H9 (cell line): ENCODE results near the gene CACNB2. TPM values are rescaled to one million over a fixed set of nuclear protein-coding genes. Genes with fewer than 3 reads are reported as not detected.

ENCODE experiments used
- DNase-seq: peaks from one replicate; pipeline ENCODE4 v3.0.0-alpha.2; 2017
- H2AFZ ChIP-seq: one replicate; pipeline ENCODE4 v1.6.1; 2013; ENCODE audit warnings: mild to moderate bottlenecking, low read length, control low read depth, moderate library complexity
- H2AK5ac ChIP-seq: 2 replicates; pipeline ENCODE4 v1.6.1; 2013; ENCODE audit warnings: low read length, control low read depth, mixed read lengths; ENCODE audit not compliant: insufficient read length
- H2BK120ac ChIP-seq: one replicate; pipeline ENCODE4 v1.6.1; 2013; ENCODE audit warnings: low read depth, mild to moderate bottlenecking, low read length, control low read depth, inconsistent platforms; ENCODE audit not compliant: poor library complexity, severe bottlenecking
- H2BK12ac ChIP-seq: 2 replicates; pipeline ENCODE4 v1.6.1; 2013; ENCODE audit warnings: low read length, control low read depth, mixed read lengths, low read depth; ENCODE audit not compliant: insufficient read length
- H2BK15ac ChIP-seq: 2 replicates; pipeline ENCODE4 v1.6.1; 2013; ENCODE audit warnings: low read depth, low read length, control low read depth
- H2BK20ac ChIP-seq: one replicate; pipeline ENCODE4 v1.6.1; 2013; ENCODE audit warnings: low read depth, mild to moderate bottlenecking, low read length, control low read depth, inconsistent platforms; ENCODE audit not compliant: poor library complexity, severe bottlenecking
- H2BK5ac ChIP-seq: 2 replicates; pipeline ENCODE4 v1.6.1; 2013; ENCODE audit warnings: low read length, control low read depth, mixed read lengths; ENCODE audit not compliant: insufficient read length
- H3K14ac ChIP-seq: 2 replicates; pipeline ENCODE4 v1.6.1; 2013; ENCODE audit warnings: low read length, control low read depth; ENCODE audit not compliant: insufficient read depth
- H3K18ac ChIP-seq: 2 replicates; pipeline ENCODE4 v1.6.1; 2013; ENCODE audit warnings: low read depth, mild to moderate bottlenecking, mixed read lengths, low read length, control low read depth; ENCODE audit not compliant: insufficient read length
- H3K23ac ChIP-seq: 2 replicates; pipeline ENCODE4 v1.6.1; 2013; ENCODE audit warnings: low read length, control low read depth, mixed read lengths, low read depth; ENCODE audit not compliant: insufficient read length
- H3K23me2 ChIP-seq: 2 replicates; pipeline ENCODE4 v1.6.1; 2013; ENCODE audit warnings: low read depth, mild to moderate bottlenecking, mixed read lengths, low read length, control low read depth; ENCODE audit not compliant: insufficient read length, poor library complexity, severe bottlenecking
- H3K27ac ChIP-seq: 2 replicates; pipeline ENCODE4 v1.5.1; 2013; ENCODE audit warnings: low read length, control low read depth, mixed read lengths, low read depth; ENCODE audit not compliant: insufficient read length
- H3K27me3 ChIP-seq: 2 replicates; pipeline ENCODE4 v1.6.1; 2013; ENCODE audit warnings: low read length, control low read depth, inconsistent platforms; ENCODE audit not compliant: insufficient read depth
- H3K4ac ChIP-seq: 2 replicates; pipeline ENCODE4 v1.6.1; 2013; ENCODE audit warnings: low read depth, mild to moderate bottlenecking, control low read depth, inconsistent platforms, low read length, moderate library complexity
- H3K4me1 ChIP-seq: 2 replicates; pipeline ENCODE4 v1.6.1; 2013; ENCODE audit warnings: low read length, control low read depth, inconsistent platforms; ENCODE audit not compliant: insufficient read depth
- H3K4me2 ChIP-seq: 2 replicates; pipeline ENCODE4 v1.6.1; 2013; ENCODE audit warnings: low read length, control low read depth, mixed read lengths; ENCODE audit not compliant: insufficient read length, insufficient read depth
- H3K56ac ChIP-seq: 2 replicates; pipeline ENCODE4 v1.6.1; 2013; ENCODE audit warnings: low read depth, mild to moderate bottlenecking, mixed read lengths, low read length, control low read depth; ENCODE audit not compliant: insufficient read length
- H3K79me1 ChIP-seq: 2 replicates; pipeline ENCODE4 v1.6.1; 2013; ENCODE audit warnings: low read depth, mild to moderate bottlenecking, moderate library complexity, low read length, control low read depth, inconsistent platforms; ENCODE audit not compliant: insufficient read depth, poor library complexity, severe bottlenecking
- H3K79me2 ChIP-seq: 2 replicates; pipeline ENCODE4 v1.6.1; 2013; ENCODE audit warnings: low read length, control low read depth, inconsistent platforms; ENCODE audit not compliant: insufficient read depth
- H3K9ac ChIP-seq: 2 replicates; pipeline ENCODE4 v1.6.1; 2013; ENCODE audit warnings: low read length, control low read depth, mixed read lengths; ENCODE audit not compliant: insufficient read length; ENCODE audit errors: extremely low read depth
- H3K9me3 ChIP-seq: one replicate; pipeline ENCODE4 v1.6.1; 2013; ENCODE audit warnings: low read depth, low read length, inconsistent platforms; ENCODE audit not compliant: control insufficient read depth
- H3T11ph ChIP-seq: one replicate; pipeline ENCODE4 v1.6.1; 2013; ENCODE audit warnings: mild to moderate bottlenecking, low read length, control low read depth, inconsistent platforms
- H4K20me1 ChIP-seq: one replicate; pipeline ENCODE4 v1.6.1; 2013; ENCODE audit not compliant: control insufficient read depth, insufficient read length, insufficient read depth
- H4K5ac ChIP-seq: 2 replicates; pipeline ENCODE4 v1.6.1; 2013; ENCODE audit warnings: low read depth, mild to moderate bottlenecking, mixed read lengths, low read length, control low read depth; ENCODE audit not compliant: insufficient read length
- H4K8ac ChIP-seq: replicated peaks from 2 replicates; pipeline ENCODE4 v1.6.1; 2013; ENCODE audit warnings: low read length, control low read depth, mixed read lengths, low read depth; ENCODE audit not compliant: insufficient read length
- H4K91ac ChIP-seq: 2 replicates; pipeline ENCODE4 v1.6.1; 2013; ENCODE audit warnings: low read depth, mild to moderate bottlenecking, moderate library complexity, mixed read lengths, low read length, control low read depth; ENCODE audit not compliant: insufficient read length
- H3K27ac Mint-ChIP-seq, 3 experiments: 2 replicates in 2 of 3; 3 replicates in 1 of 3; pipeline ENCODE4 v1.8.0; 2020 to 2021; ENCODE audit warnings: mixed read lengths in 3 of 3, mild to moderate bottlenecking in 1 of 3, moderate library complexity in 1 of 3
- H3K27me3 Mint-ChIP-seq: 2 replicates; pipeline ENCODE4 v1.8.0; 2021; ENCODE audit warnings: low read depth, mild to moderate bottlenecking, moderate library complexity, mixed read lengths
- H3K36me3 Mint-ChIP-seq, 3 experiments: 2 replicates in 2 of 3; 3 replicates in 1 of 3; pipeline ENCODE4 v1.8.0; 2020 to 2021; ENCODE audit warnings: low read depth in 3 of 3, mixed read lengths in 3 of 3; ENCODE audit not compliant: insufficient read depth in 1 of 3
- H3K4me1 Mint-ChIP-seq, 2 experiments: 2 replicates each; pipeline ENCODE4 v1.8.0; 2020; ENCODE audit warnings: mixed read lengths in 2 of 2
- H3K4me3 Mint-ChIP-seq, 2 experiments: 2 replicates in 1 of 2; 3 replicates in 1 of 2; pipeline ENCODE4 v1.8.0; 2020 to 2021; ENCODE audit warnings: mild to moderate bottlenecking in 2 of 2, mixed read lengths in 2 of 2, moderate library complexity in 1 of 2
- H3K9me3 Mint-ChIP-seq, 2 experiments: 2 replicates in 1 of 2; 3 replicates in 1 of 2; pipeline ENCODE4 v1.8.0; 2020; ENCODE audit warnings: mild to moderate bottlenecking in 2 of 2, mixed read lengths in 2 of 2, moderate library complexity in 1 of 2
- WGBS: extraction: QIAGEN DNeasy Blood & Tissue Kit; methylation state at CpG from one replicate; pipeline ENCODE4 v1.1.7; 2013; ENCODE audit warnings: missing lambda C conversion rate, low lambda C conversion rate, mixed read lengths; ENCODE audit not compliant: insufficient read length; ENCODE audit errors: extremely low coverage; 5-methylcytosine and 5-hydroxymethylcytosine counted together
- total RNA-seq: library from RNA; stranded (reverse); gene quantifications from 2 replicates; pipeline ENCODE4 v1.2.1, GENCODE V29; 2021
- TF ChIP-seq, protein P1 (sequence below): fragments of 200-600 bp; sonication (generic); conservative IDR thresholded peaks from 3 replicates; pipeline ENCODE4 v1.8.0; 2021; ENCODE audit warnings: antibody characterized with exemption, mild to moderate bottlenecking

CACNB2 gene
- total RNA-seq, 1 experiment from 2014 or later, result 2.6 TPM

- H2BK120ac ChIP-seq, result no peak overlapping the region
- Mint-ChIP-seq H3K4me3 (no peak overlapping the region), H3K36me3 (no peaks in the 10 kb centered on the region), H3K4me1 (no peaks in the 10 kb centered on the region), H3K27ac (no peak overlapping the region), H3K27me3 (no peaks in the 10 kb centered on the region), H3K9me3 (no peaks in the 10 kb centered on the region)
- H3T11ph ChIP-seq, result no peak overlapping the region
- H3K79me1 ChIP-seq, result no peaks in the 10 kb centered on the region
- no peak overlapping the region for H3K4me2 ChIP-seq
- H4K8ac ChIP-seq, result no peak overlapping the region
- no peak overlapping the region for H2BK12ac ChIP-seq
- no peaks in the 10 kb centered on the region for H4K20me1 ChIP-seq
- no peaks in the 10 kb centered on the region for H3K23me2 ChIP-seq
- no peak overlapping the region for H2BK5ac ChIP-seq
- no peak overlapping the region for H3K9ac ChIP-seq
- WGBS, result 100% methylated on average over 6 of the region's 6 CpGs
- no peaks in the 10 kb centered on the region for H3K79me2 ChIP-seq
- no peak overlapping the region for H2BK15ac ChIP-seq
- H4K91ac ChIP-seq, result no peak overlapping the region
- no peaks in the 10 kb centered on the region for H3K4me1 ChIP-seq
- H2BK20ac ChIP-seq, result no peak overlapping the region
- H3K4ac ChIP-seq, result no peak overlapping the region
- no peak for DNase-seq
- no peaks in the 10 kb centered on the region for H3K27me3 ChIP-seq
- no peak overlapping the region for H3K23ac ChIP-seq
- H3K9me3 ChIP-seq, result peaks cover 97% of the 10 kb centered on the region
- TF ChIP-seq, protein P1, sequence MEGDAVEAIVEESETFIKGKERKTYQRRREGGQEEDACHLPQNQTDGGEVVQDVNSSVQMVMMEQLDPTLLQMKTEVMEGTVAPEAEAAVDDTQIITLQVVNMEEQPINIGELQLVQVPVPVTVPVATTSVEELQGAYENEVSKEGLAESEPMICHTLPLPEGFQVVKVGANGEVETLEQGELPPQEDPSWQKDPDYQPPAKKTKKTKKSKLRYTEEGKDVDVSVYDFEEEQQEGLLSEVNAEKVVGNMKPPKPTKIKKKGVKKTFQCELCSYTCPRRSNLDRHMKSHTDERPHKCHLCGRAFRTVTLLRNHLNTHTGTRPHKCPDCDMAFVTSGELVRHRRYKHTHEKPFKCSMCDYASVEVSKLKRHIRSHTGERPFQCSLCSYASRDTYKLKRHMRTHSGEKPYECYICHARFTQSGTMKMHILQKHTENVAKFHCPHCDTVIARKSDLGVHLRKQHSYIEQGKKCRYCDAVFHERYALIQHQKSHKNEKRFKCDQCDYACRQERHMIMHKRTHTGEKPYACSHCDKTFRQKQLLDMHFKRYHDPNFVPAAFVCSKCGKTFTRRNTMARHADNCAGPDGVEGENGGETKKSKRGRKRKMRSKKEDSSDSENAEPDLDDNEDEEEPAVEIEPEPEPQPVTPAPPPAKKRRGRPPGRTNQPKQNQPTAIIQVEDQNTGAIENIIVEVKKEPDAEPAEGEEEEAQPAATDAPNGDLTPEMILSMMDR, result no peak
- no peak overlapping the region for H3K18ac ChIP-seq
- no peak overlapping the region for H2AFZ ChIP-seq
- no peak overlapping the region for H3K14ac ChIP-seq
- H3K27ac ChIP-seq, result no peak overlapping the region
- no peak overlapping the region for H4K5ac ChIP-seq
- no peak overlapping the region for H2AK5ac ChIP-seq
- no peak overlapping the region for H3K56ac ChIP-seq
Observed at GRCh38 chr10:18563003-18563726, 422.9 kb downstream of the CACNB2 start.
